GM12878 (cell line): ENCODE measurements around the gene TRABD2B. TPM values are rescaled to one million over a fixed set of nuclear protein-coding genes. Genes with fewer than 3 reads are reported as not detected.
A peak's percentile ranks its signal among the peaks of the same experiment; 100 is the strongest.

Experiments used
- ATAC-seq: fragments of 200-7000 bp; cut with Tn5 transposase; 3 replicates; pipeline ENCODE4 v1.9.1; 2020; ENCODE audit warnings: mild to moderate bottlenecking, moderate library complexity
- BruUV-seq: library from RNA; stranded (reverse); fragments of 400-500 nt; replicated peaks from 2 replicates; lab custom pipeline; 2021; lab: Mats Ljungman, UMichigan
- CTCF ChIA-PET: fragments of 300-600 bp; sonication (Branson Sonifier 250); formaldehyde crosslinking; extraction: SDS; loops from one replicate; lab custom pipeline; 2021; ENCODE audit warnings: inconsistent platforms; lab: Yijun Ruan, JAX
- POLR2A ChIA-PET: fragments of 350-600 bp; formaldehyde crosslinking; extraction: SDS; loops from one replicate; lab custom pipeline; 2021; ENCODE audit warnings: inconsistent platforms; lab: Charles Lee
- RAD21 ChIA-PET: fragments of 300-600 bp; sonication (Branson Sonifier 250); formaldehyde crosslinking; loops from one replicate; lab custom pipeline; 2023; ENCODE audit warnings: antibody characterized with exemption; ENCODE audit not compliant: unreplicated experiment; lab: Charles Lee
- SMC1A ChIA-PET: fragments of 300-600 bp; sonication (Branson Sonifier 250); formaldehyde crosslinking; loops from one replicate; lab custom pipeline; 2023; ENCODE audit not compliant: unreplicated experiment, uncharacterized antibody; lab: Charles Lee
- DNase-seq: peaks from one replicate; pipeline ENCODE4 v3.0.0-alpha.2; 2011; ENCODE audit warnings: low read depth, low spot score
- FAIRE-seq: peaks from 3 replicates; lab custom pipeline; 2011; peaks lifted over from hg19 to GRCh38; lab: Jason Lieb, UNC
- H2AFZ ChIP-seq: 2 replicates; pipeline ENCODE4 v1.6.0; 2011; ENCODE audit warnings: low read depth, low read length, control low read depth; ENCODE audit not compliant: control insufficient read depth
- H3K27ac ChIP-seq: 2 replicates; pipeline ENCODE4 v1.5.1; 2011; ENCODE audit warnings: control low read depth; ENCODE audit not compliant: control insufficient read depth, insufficient read depth
- H3K27me3 ChIP-seq, 2 experiments: replicated peaks in 1 of 2; 2 replicates each; pipeline versions ENCODE4 v1.6.0 to v1.6.1; 2011; ENCODE audit warnings: low read length in 1 of 2; ENCODE audit not compliant: control insufficient read depth in 2 of 2, insufficient read depth in 2 of 2
- H3K36me3 ChIP-seq, 2 experiments: 2 replicates each; pipeline ENCODE4 v1.5.1; 2011; ENCODE audit warnings: low read length in 1 of 2; ENCODE audit not compliant: control insufficient read depth in 2 of 2, insufficient read depth in 2 of 2
- H3K4me1 ChIP-seq: 2 replicates; pipeline ENCODE4 v1.6.1; 2011; ENCODE audit warnings: mild to moderate bottlenecking, low read length, moderate library complexity, mixed read lengths; ENCODE audit not compliant: control insufficient read depth, insufficient read depth
- H3K4me2 ChIP-seq: 2 replicates; pipeline ENCODE4 v1.6.0; 2011; ENCODE audit warnings: control low read depth; ENCODE audit not compliant: control insufficient read depth, insufficient read depth
- H3K4me3 ChIP-seq: fragments of 200-600 bp; sonication (generic); 2 replicates; pipeline ENCODE4 v1.5.1; 2016
- H3K79me2 ChIP-seq: 2 replicates; pipeline ENCODE4 v1.6.0; 2011; ENCODE audit warnings: low read length; ENCODE audit not compliant: control insufficient read depth, insufficient read depth
- H3K9ac ChIP-seq: 2 replicates; pipeline ENCODE4 v1.8.0; 2011; ENCODE audit warnings: low read length, control low read depth, mixed read lengths; ENCODE audit not compliant: control insufficient read depth, insufficient read depth
- H3K9me3 ChIP-seq: replicated peaks from 3 replicates; pipeline ENCODE4 v1.5.1; 2011; ENCODE audit warnings: mild to moderate bottlenecking, low read length; ENCODE audit not compliant: control insufficient read depth, insufficient read depth
- H4K20me1 ChIP-seq: 2 replicates; pipeline ENCODE4 v1.6.0; 2011; ENCODE audit not compliant: control insufficient read depth, insufficient read depth
- CTCF ChIP-seq, 3 experiments: IDR thresholded peaks in 2 of 3; conservative IDR thresholded peaks in 1 of 3; 2 replicates each; pipeline ENCODE4 v1.5.1; 2011; ENCODE audit warnings: low read depth in 3 of 3, low read length in 3 of 3, mild to moderate bottlenecking in 3 of 3, control low read depth in 2 of 3, moderate library complexity in 2 of 3, inconsistent platforms in 1 of 3, mixed read lengths in 1 of 3; ENCODE audit not compliant: control insufficient read depth in 2 of 3, insufficient read depth in 1 of 3; ENCODE audit errors: extremely low read depth in 1 of 3
- E2F4 ChIP-seq: IDR thresholded peaks from 2 replicates; pipeline ENCODE4 v1.6.1; 2012; ENCODE audit warnings: low read depth, low read length, improper control_type of control experiment
- ELK1 ChIP-seq: IDR thresholded peaks from 2 replicates; pipeline ENCODE4 v1.6.1; 2012; ENCODE audit warnings: low read depth, low read length, improper control_type of control experiment
- FOXM1 ChIP-seq: IDR thresholded peaks from 2 replicates; pipeline ENCODE4 v1.6.1; 2012; ENCODE audit warnings: low read depth, mild to moderate bottlenecking, inconsistent platforms, low read length, moderate library complexity
- GABPA ChIP-seq: IDR thresholded peaks from 2 replicates; pipeline ENCODE4 v1.6.1; 2014; ENCODE audit warnings: antibody characterized with exemption, low read depth, mild to moderate bottlenecking, inconsistent platforms
- HDGF ChIP-seq: fragments of 450-650 bp; IDR thresholded peaks from 2 replicates; pipeline ENCODE4 v1.6.1; 2016; ENCODE audit warnings: antibody characterized with exemption
- NFIC ChIP-seq: IDR thresholded peaks from 2 replicates; pipeline ENCODE4 v1.6.1; 2012; ENCODE audit warnings: low read depth, mild to moderate bottlenecking, inconsistent platforms, low read length, moderate library complexity
- NR2C1 ChIP-seq: fragments of 450-650 bp; IDR thresholded peaks from 2 replicates; pipeline ENCODE4 v1.6.1; 2017; ENCODE audit warnings: antibody characterized with exemption, mild to moderate bottlenecking, moderate library complexity
- NR2F1 ChIP-seq: fragments of 450-650 bp; conservative IDR thresholded peaks from 2 replicates; pipeline ENCODE4 v1.6.1; 2017; ENCODE audit warnings: mild to moderate bottlenecking
- NRF1 ChIP-seq: conservative IDR thresholded peaks from 2 replicates; pipeline ENCODE4 v1.6.1; 2011; ENCODE audit warnings: mild to moderate bottlenecking, low read depth, low read length, improper control_type of control experiment
- RAD21 ChIP-seq: IDR thresholded peaks from 2 replicates; pipeline ENCODE4 v1.6.1; 2011; ENCODE audit warnings: mild to moderate bottlenecking, low read depth, low read length, moderate library complexity; ENCODE audit not compliant: insufficient read depth
- RUNX3 ChIP-seq: IDR thresholded peaks from 2 replicates; pipeline ENCODE4 v1.6.1; 2012; ENCODE audit warnings: low read length, inconsistent platforms
- SMC3 ChIP-seq: IDR thresholded peaks from 2 replicates; pipeline ENCODE4 v1.6.1; 2011; ENCODE audit warnings: low read length, improper control_type of control experiment, borderline replicate concordance
- TCF12 ChIP-seq: IDR thresholded peaks from 2 replicates; pipeline ENCODE4 v1.6.1; 2011; ENCODE audit warnings: low read depth, mild to moderate bottlenecking, low read length
- WGBS: methylation state at CpG from one replicate; pipeline ENCODE4 v1.1.6; 2016; ENCODE audit warnings: low lambda C conversion rate; ENCODE audit not compliant: insufficient replicate concordance, insufficient coverage; ENCODE audit errors: missing lambda C conversion rate; 5-methylcytosine and 5-hydroxymethylcytosine counted together
- in situ Hi-C: fragments of 300-500 bp; cut with MboI; formaldehyde crosslinking; loops from 9 replicates; pipeline ENCODE4 v1.14.3; 2018; ENCODE audit warnings: mixed read lengths
- intact Hi-C: fragments of 100-400 bp; cut with micrococcal nuclease; formaldehyde crosslinking; loops from one replicate; pipeline ENCODE4 v1.14.2; 2022; ENCODE audit not compliant: unreplicated experiment
- polyA plus RNA-seq, 11 experiments: library from polyadenylated mRNA; depleted of rRNA in 4 of 11; unstranded in 6 of 11; stranded (reverse) in 5 of 11; fragments of >200 nt; fragmentation: Nextera tagmentation in 4 of 11; fragmentation: Illumina TruSeq in 1 of 11; extraction: Ambion mirVana in 4 of 11; extraction: Trizol in 1 of 11; gene quantifications; 1 replicate in 1 of 11; 2 replicates in 10 of 11; pipeline versions ENCODE4 v1.2.1 to v1.2.3, GENCODE V29; 2011 to 2016; ENCODE audit warnings: inconsistent platforms in 2 of 11, missing spikeins in 2 of 11, low read depth in 1 of 11
- total RNA-seq, 4 experiments: library from RNA; depleted of rRNA in 3 of 4; stranded (reverse); fragments of >200 nt in 3 of 4; fragmentation: Illumina TruSeq in 1 of 4; extraction: Trizol in 1 of 4; gene quantifications; 2 replicates each; pipeline versions ENCODE4 v1.2.1 to v1.2.3, GENCODE V29; 2013 to 2021

TRABD2B gene
- total and polyA plus RNA-seq, 10 of the 15 experiments (the other 5 are each of a cell fraction or from before 2014, with no cell fraction given), result not detected

GRCh38 chr1:47755101-47755990 is 241.8 kb downstream of the TRABD2B start:
- RAD21 ChIA-PET, result no interaction called here
- H3K27ac ChIP-seq, result no peak overlapping the region
- no peak overlapping the region for H3K4me2 ChIP-seq
- H3K36me3 ChIP-seq, result no peaks in the 10 kb centered on the region
- H2AFZ ChIP-seq, result no peak overlapping the region
- H4K20me1 ChIP-seq, result no peaks in the 10 kb centered on the region
- DNase-seq, result no peak
- SMC1A ChIA-PET, result no interaction called here
- CTCF ChIA-PET, result interaction anchor here (0.7 to 2.6 kb wide), 13 partner anchors 8 to 323 kb away, joined by 3 to 8 read pairs (median 3); no protein-coding TSS in a partner anchor
- H3K9me3 ChIP-seq, result no peaks in the 10 kb centered on the region
- no peaks in the 10 kb centered on the region for H3K4me1 ChIP-seq
- peak; percentile 38; the same call in 1 of the 2 replicates for TF ChIP-seq SMC3
- TF ChIP-seq NR2C1, result peak; percentile 46; the same call in 1 of the 2 replicates
- TF ChIP-seq E2F4, result no peak
- no peak for TF ChIP-seq GABPA
- peak; percentile 46 for TF ChIP-seq RAD21
- TF ChIP-seq ELK1, result no peak
- peak; percentile 61 to 87 (median 86) for TF ChIP-seq CTCF (IDR thresholded peaks at IDR 0.05 in 2 of 3, conservative IDR thresholded peaks at IDR 0.05 in 1 of 3; ENCODE audit: control insufficient read depth in 2 of 3, extremely low read depth in 1 of 3, insufficient read depth in 1 of 3, low read depth in 3 of 3, low read length in 3 of 3)
- TF ChIP-seq HDGF, result no peak
- TF ChIP-seq RUNX3, result peak; percentile 12; the same call in 1 of the 2 replicates
- TF ChIP-seq NR2F1, result peak; percentile 97
- TF ChIP-seq NRF1, result no peak
- no peak for TF ChIP-seq NFIC
- TF ChIP-seq TCF12, result no peak
- TF ChIP-seq FOXM1, result no peak
- TF ChIP-seq, all 136 proteins: peak for 6
- H3K79me2 ChIP-seq, result no peaks in the 10 kb centered on the region
- in situ Hi-C loops (no loop called here), intact Hi-C loops (no loop called here)
- FAIRE-seq (peak; percentile 81), ATAC-seq (peak; percentile 90)
- H3K9ac ChIP-seq, result no peak overlapping the region
- BruUV-seq, result no TSS peak
- 22% methylated on average over 8 of the region's 8 CpGs for WGBS
- POLR2A ChIA-PET, result no interaction called here
- H3K4me3 ChIP-seq, result no peak overlapping the region
- no peaks in the 10 kb centered on the region; a peak in 1 of 4 replicates for H3K27me3 ChIP-seq
